HG02852 (cell line): Measurements from ENCODE around the gene PDZRN4.
"Not testable (repeated sequence)": the region's sequence is repeated elsewhere in the genome, so short reads cannot be mapped to it uniquely, and the experiment has no call there.

ENCODE experiments used
- ATAC-seq: cut with Tn5 transposase; IDR thresholded peaks from one replicate; pipeline ENCODE4 v1.9.1; 2021; ENCODE audit warnings: mild to moderate bottlenecking, moderate library complexity; ENCODE audit not compliant: unreplicated experiment

PDZRN4 gene

GRCh38 chr12:41213648-41214047 is 25.5 kb downstream of the PDZRN4 start:
- no peak for ATAC-seq

- ATAC-seq, result no peak
Measured at GRCh38 chr12:41217727-41218126, 29.6 kb downstream of the PDZRN4 start.

DNA sequence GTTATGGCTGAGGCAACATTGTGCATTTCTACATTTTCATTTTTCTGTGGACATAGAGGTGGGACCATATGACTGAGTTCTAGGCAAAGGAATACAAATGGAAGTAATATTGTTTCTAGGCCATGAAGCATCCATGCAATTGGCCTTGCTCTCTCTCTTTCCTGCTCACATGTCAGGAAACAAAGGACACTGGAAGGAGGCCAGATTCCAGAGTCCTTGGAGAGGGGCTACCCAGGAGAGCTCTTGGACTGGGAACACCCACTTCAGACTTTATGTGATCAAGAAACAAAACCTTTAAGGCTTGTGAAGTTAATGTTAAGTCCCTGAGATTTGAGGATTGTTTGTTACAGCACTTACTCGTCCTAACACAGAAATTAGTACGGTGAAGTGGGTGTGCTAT is 32.8 kb downstream of the PDZRN4 start:
- no peak for ATAC-seq

DNA sequence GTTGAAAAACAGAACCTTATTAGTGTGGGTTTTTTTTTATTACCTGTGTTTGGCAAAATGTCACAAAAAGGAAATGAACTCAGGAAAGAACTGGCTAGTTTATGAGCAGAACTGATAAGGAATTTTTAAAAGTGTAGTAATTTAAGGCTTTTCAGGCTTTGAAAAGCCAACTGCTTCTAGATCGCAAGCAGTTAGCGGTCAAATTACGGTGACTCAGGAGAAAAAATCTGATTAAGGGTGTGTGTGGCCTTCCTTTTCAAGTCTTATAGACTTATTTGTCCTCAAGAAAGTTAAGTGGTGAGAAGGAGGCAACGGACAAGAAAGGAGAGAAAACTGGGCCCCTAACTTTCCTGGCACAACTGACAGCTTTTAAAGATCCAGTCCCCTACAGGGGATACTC is 33.4 kb downstream of the PDZRN4 start:
- no peak for ATAC-seq

GRCh38 chr12:41223600-41223999 is 35.5 kb downstream of the PDZRN4 start:
- no peak for ATAC-seq

GRCh38 chr12:41224066-41224465 is 35.9 kb downstream of the PDZRN4 start:
- no peak for ATAC-seq

GRCh38 chr12:41225179-41225578 is 37.1 kb downstream of the PDZRN4 start:
- ATAC-seq, result no peak

DNA sequence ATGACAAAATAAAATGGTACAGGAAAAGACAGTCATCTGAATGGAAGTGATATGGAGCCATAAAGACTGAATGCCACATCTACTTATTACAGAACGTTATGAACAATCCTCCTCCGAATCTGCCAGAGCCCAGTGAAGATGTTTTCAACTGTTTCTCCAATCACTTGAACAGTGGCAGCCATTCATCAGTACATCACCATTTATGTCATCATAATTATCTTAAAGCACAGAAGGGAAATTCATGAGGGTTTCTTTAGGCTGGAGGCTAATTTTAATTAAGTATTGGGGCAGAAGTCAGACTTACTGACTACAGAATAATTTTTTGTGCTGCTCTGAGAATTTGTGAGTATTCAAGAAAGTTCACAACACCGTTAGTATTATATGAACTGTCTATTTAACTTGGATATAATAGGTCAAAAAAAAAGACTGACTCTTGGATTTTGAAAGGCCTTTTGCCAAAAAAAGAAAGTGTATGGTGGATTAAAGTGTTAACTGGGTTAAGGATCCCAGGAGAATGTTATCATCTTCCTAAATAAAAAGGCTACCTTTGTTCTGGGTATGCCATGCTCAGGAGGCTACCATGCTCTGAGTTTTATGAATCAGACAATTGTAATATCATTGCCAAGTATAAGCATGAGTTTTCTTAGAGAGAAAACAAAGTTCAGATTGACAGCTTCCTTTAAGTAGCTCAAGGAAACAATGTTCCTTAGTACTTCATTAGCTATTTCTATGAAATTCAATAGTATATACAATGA is 40.1 kb downstream of the PDZRN4 start:
- ATAC-seq, result no peak

GRCh38 chr12:41230756-41231155 is 42.6 kb downstream of the PDZRN4 start:
- ATAC-seq, result no peak

- ATAC-seq, result no peak
Measured at GRCh38 chr12:41234692-41235091, 46.6 kb downstream of the PDZRN4 start.

GRCh38 chr12:41242603-41243002 is 54.5 kb downstream of the PDZRN4 start:
- ATAC-seq, result no peak

GRCh38 chr12:41248391-41248790 is 60.3 kb downstream of the PDZRN4 start:
- ATAC-seq, result no peak

- no peak for ATAC-seq
Measured at GRCh38 chr12:41250748-41251147, 62.6 kb downstream of the PDZRN4 start.

- ATAC-seq, result no peak
Measured at GRCh38 chr12:41254004-41254914, 66.1 kb downstream of the PDZRN4 start.

DNA sequence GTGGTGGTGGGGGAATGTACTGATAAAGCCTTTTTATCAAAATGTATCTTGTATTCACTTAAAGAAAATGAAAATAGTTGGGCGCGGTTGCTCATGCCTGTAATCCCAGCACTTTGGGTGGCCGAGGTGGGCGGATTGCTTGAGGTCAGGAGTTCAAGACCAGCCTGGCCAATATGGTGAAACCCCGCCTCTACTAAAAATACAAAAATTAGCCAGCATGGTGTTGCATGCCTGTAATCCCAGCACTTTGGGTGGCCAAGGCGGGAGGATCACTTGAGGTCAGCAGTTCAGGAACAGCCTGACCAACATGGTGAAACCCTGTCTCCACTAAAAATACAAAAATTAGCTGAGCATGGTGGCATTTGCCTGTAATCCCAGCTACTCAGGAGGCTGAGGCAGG is 75.1 kb downstream of the PDZRN4 start:
- not testable (repeated sequence) for ATAC-seq

DNA sequence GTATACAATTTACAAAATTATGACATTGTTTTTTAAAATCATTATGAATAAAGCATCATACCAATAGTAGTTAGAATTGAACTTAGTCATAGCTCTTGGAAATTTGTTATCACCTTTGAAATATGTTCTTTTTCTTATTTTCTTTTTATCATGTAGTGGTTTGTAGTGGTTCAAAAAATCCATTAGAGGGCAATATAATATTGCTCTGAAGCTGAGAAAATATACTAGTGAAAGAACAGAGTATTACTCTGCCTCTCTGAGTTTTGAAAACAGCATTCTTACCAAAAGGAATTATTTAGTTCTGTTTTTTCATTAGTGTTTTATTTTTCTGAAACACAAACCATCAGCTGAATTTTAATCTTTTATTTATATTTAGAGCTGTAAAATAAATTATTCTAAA is 76.2 kb downstream of the PDZRN4 start:
- no peak for ATAC-seq

GRCh38 chr12:41269056-41269455 is 80.9 kb downstream of the PDZRN4 start:
- ATAC-seq, result no peak

DNA sequence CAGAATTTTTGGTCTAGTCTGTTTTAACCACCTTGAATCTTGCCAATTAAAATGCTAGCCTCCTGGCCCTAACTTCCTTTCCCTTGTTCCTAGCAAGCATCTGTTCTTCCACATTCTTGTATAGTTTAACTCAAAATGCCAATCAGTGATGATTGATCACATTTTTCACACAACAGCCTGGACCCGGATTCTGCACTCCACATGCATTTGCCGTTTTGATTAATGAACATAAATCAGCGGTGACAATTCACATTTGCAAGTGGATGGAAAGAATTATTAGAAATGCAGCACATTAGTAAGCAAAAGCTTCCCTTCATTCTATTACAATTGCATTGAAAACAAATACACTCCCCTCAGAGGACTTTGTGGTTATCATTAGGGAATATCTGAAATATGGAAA is 83.4 kb downstream of the PDZRN4 start:
- ATAC-seq, result no peak

GRCh38 chr12:41274643-41275042 is 86.5 kb downstream of the PDZRN4 start:
- ATAC-seq, result no peak

- no peak for ATAC-seq
Measured at GRCh38 chr12:41277100-41277945, 89.2 kb downstream of the PDZRN4 start.

GRCh38 chr12:41277946-41278267 is 89.8 kb downstream of the PDZRN4 start:
- no peak for ATAC-seq
